ENCODE data around the gene KCNH1. TPM values are rescaled to one million over a fixed set of nuclear protein-coding genes. Genes with fewer than 3 reads are reported as not detected.

The KCNH1 gene
- total RNA-seq, 1 donor from 2014 or later = not detected

GRCh38 chr1:210942513-210942912, 191.4 kb downstream of the KCNH1 start:
- no peak overlapping the region for H3K27ac Mint-ChIP-seq
- no peak overlapping the region for H3K4me3 Mint-ChIP-seq
- intact Hi-C loops (cut with micrococcal nuclease) = no loop called here
- H3K9me3 Mint-ChIP-seq = no peaks in the 10 kb centered on the region
- H3K4me1 Mint-ChIP-seq = peaks cover 4% of the 10 kb centered on the region
- H3K27me3 Mint-ChIP-seq = no peaks in the 10 kb centered on the region
- DNase-seq = no peak
- H3K36me3 Mint-ChIP-seq (ENCODE audit: low read depth) = no peaks in the 10 kb centered on the region

DNA sequence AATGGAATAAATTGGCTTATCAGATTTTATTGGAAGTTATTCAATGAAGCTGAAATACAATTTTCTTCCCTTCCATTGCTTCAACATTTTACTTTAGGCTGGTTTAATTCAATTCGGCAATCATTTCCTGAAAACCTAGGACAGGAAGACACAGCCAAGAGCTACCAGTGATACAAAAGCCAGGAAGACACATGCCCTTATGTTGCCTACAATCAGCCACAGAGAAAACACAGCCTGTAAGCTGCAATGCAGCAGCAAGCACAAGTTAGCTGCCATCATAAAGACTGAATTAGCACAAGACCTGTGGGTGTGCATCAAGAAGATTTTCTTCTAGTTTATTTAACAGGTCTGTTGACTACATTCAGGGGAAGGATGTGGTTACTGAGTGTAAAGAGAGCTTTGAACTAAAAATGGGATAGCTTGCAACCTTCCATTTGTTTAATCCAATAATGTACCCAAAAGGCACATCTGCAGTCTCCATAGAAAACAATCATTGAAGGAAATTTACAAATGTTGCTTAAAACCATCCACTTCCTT, 193.8 kb downstream of the KCNH1 start:
- H3K27ac Mint-ChIP-seq = no peak overlapping the region
- no peak for DNase-seq
- no peaks in the 10 kb centered on the region for H3K27me3 Mint-ChIP-seq
- peaks cover 4% of the 10 kb centered on the region for H3K4me1 Mint-ChIP-seq
- H3K4me3 Mint-ChIP-seq = no peak overlapping the region
- H3K9me3 Mint-ChIP-seq = no peaks in the 10 kb centered on the region
- H3K36me3 Mint-ChIP-seq (ENCODE audit: low read depth) = no peaks in the 10 kb centered on the region
- intact Hi-C loops (cut with micrococcal nuclease) = no loop called here

DNA sequence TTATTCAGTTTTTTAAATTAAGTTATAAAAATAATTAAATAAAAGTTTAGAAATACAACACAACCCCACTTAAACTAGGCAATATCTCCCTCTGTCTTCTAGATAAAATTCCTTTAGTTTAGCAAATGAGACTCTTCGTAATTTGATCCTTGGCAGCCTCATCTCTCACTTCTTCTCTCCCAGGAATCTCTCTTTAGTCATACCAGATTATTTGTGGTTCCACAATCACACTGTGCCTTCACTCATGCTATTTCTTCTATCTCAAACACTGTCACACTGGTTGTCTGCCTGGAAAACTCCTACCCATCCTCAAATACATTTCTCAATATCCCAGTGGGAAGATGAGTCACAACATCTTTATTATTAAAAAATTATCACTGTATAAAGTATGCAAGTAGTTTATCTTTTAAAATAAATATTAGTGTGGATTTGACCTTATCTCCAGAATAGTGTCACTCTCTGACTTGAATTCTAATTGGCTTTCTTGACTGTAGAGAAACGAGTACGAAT, 195.5 kb downstream of the KCNH1 start:
- Mint-ChIP-seq H3K27ac (no peak overlapping the region), H3K9me3 (no peaks in the 10 kb centered on the region), H3K4me1 (peaks cover 4% of the 10 kb centered on the region), H3K36me3 (ENCODE audit: low read depth) (no peaks in the 10 kb centered on the region), H3K27me3 (no peaks in the 10 kb centered on the region), H3K4me3 (no peak overlapping the region)
- DNase-seq = no peak
- intact Hi-C loops (cut with micrococcal nuclease) = no loop called here

DNA sequence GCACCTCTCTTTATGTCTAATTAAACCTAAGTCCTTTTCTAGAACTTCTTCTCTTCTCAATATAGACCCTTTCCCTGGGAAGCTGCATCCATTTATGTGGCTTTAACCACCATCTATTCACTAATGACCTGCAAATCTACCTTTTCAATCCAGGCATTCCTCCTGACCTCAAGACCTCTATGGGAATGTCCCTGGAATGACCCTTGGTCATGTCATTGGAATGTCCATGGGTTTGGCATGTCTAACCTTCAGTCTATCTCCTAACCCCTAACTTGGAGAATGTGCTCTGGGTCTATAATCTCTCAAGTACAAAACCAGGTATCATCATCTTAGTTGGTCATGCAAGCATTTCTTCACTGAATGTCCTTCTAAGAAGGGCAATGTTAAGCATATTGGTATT, 196.1 kb downstream of the KCNH1 start:
- no peaks in the 10 kb centered on the region for H3K36me3 Mint-ChIP-seq (ENCODE audit: low read depth)
- no peaks in the 10 kb centered on the region for H3K27me3 Mint-ChIP-seq
- no peak overlapping the region for H3K27ac Mint-ChIP-seq
- H3K4me3 Mint-ChIP-seq = no peak overlapping the region
- DNase-seq = no peak
- peaks cover 4% of the 10 kb centered on the region for H3K4me1 Mint-ChIP-seq
- intact Hi-C loops (cut with micrococcal nuclease) = no loop called here
- H3K9me3 Mint-ChIP-seq = no peaks in the 10 kb centered on the region

DNA sequence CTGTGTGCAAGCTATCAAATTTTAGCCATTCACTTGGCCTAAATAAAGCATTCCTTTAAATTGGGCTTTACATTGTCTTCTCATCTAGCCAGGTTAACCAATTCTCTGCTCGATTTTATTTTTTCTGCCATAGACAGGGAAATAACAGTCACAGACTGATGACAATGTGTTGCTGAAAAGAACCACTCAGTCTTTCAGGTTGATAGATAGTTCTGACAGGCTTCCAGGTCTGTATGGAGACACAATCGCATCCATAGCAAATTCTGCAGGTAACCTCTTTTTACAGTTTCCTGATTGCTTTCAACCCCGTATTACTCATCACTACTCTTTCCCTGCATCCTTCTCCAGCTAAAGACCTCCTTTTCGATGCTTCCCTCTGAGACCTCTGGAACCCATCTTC, 198.0 kb downstream of the KCNH1 start:
- Mint-ChIP-seq H3K4me1 (peaks cover 4% of the 10 kb centered on the region), H3K27me3 (no peaks in the 10 kb centered on the region), H3K4me3 (no peak overlapping the region), H3K27ac (no peak overlapping the region), H3K36me3 (ENCODE audit: low read depth) (no peaks in the 10 kb centered on the region), H3K9me3 (peaks cover 5% of the 10 kb centered on the region)
- no peak for DNase-seq
- intact Hi-C loops (cut with micrococcal nuclease) = no loop called here

DNA sequence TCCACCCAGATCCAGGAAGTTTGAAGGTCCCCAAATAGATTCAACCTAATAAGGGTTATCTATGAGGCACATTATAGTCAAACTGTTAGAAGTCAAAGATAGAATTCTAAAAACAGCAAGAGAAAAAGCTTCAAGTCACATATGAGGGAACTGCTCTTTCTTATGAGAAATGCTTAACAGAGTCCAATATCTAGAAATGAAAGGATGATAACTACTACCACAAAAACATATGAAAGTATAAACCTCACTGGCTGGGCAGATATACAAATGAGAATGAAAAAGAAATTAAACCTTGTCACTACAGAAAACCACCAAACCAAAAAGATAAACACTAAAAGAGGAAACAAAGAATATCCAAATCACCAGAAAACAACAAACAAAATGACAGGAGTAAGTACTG, 201.8 kb downstream of the KCNH1 start:
- Mint-ChIP-seq H3K27ac (no peak overlapping the region), H3K27me3 (no peaks in the 10 kb centered on the region), H3K36me3 (ENCODE audit: low read depth) (no peaks in the 10 kb centered on the region), H3K9me3 (peaks cover 5% of the 10 kb centered on the region), H3K4me3 (no peak overlapping the region), H3K4me1 (no peaks in the 10 kb centered on the region)
- no peak for DNase-seq
- intact Hi-C loops (cut with micrococcal nuclease) = no loop called here

- no peak overlapping the region for H3K27ac Mint-ChIP-seq
- no peaks in the 10 kb centered on the region for H3K4me1 Mint-ChIP-seq
- intact Hi-C loops (cut with micrococcal nuclease) = no loop called here
- H3K9me3 Mint-ChIP-seq = no peaks in the 10 kb centered on the region
- peaks cover 1% of the 10 kb centered on the region for H3K27me3 Mint-ChIP-seq
- no peak overlapping the region for H3K4me3 Mint-ChIP-seq
- no peak for DNase-seq
- no peaks in the 10 kb centered on the region for H3K36me3 Mint-ChIP-seq (ENCODE audit: low read depth)
These were observed 211.3 kb downstream of the KCNH1 start for GRCh38 chr1:210922666-210923065.

DNA sequence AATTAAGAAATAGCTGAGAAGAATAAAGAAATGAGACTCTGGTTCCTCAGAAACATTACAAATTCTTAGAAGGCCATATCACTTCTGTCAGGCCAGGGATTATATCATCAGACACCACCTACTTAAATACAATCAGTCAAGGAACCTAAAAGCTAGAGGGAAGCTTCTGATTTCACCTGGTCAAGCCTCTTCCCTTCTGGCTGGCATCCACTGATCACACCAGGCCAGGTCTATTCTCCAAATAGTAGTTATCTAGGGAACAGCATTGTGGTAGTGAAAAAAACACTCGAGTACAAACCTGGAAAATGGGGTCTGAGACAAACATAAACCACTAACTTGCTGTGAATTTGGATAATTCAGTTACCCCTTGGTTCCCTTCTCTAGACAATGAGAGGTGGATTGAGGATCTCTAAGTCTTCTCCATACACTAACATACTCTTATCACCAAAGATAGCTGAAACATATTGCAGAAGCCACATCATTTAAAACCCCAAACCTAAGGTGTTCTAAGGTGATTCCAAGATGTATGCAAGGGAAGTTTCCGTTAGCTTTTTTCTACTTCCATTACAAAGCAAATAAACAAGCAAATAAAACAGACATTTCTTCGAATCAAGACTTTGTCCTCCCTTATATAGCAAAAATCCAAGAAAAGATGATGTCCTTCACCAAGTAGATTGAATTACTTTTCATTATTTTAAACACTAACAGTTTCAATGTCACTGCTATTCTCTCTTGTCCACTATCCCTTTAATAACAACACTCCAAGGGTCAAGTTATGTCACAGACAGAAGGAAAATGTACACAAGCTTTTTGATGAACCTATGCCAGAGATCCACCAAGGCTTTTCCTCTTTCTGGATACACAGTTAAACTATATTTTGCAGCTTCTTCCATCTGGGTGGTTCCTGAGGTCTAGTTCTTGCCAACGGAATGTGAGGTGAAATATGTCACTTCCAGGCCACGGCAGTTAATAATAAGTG, 212.9 kb downstream of the KCNH1 start:
- no peak for DNase-seq
- H3K4me3 Mint-ChIP-seq = no peak overlapping the region
- intact Hi-C loops (cut with micrococcal nuclease) = no loop called here
- H3K4me1 Mint-ChIP-seq = no peaks in the 10 kb centered on the region
- peaks cover 5% of the 10 kb centered on the region for H3K27me3 Mint-ChIP-seq
- no peaks in the 10 kb centered on the region for H3K36me3 Mint-ChIP-seq (ENCODE audit: low read depth)
- H3K27ac Mint-ChIP-seq = no peak overlapping the region
- no peaks in the 10 kb centered on the region for H3K9me3 Mint-ChIP-seq

DNA sequence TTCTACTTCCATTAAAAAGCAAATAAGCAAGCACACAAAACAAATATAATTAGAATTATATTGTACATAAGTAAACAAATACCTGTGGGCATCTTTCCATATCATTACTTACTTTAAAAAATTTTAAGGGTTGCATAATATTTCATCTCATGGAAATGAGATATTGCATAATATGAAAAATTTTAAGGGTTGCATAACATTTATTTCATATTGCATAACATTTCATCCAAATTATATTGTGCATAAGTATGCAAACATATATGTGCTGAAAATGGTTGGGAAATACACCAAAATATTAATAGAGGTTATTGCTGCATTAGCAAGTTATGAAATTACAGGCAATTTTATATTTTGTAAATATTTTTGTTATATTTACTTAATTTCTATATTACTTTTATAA, 213.7 kb downstream of the KCNH1 start:
- Mint-ChIP-seq H3K4me1 (no peaks in the 10 kb centered on the region), H3K36me3 (ENCODE audit: low read depth) (no peaks in the 10 kb centered on the region), H3K4me3 (no peak overlapping the region), H3K27ac (no peak overlapping the region), H3K27me3 (peaks cover 5% of the 10 kb centered on the region), H3K9me3 (no peaks in the 10 kb centered on the region)
- intact Hi-C loops (cut with micrococcal nuclease) = no loop called here
- DNase-seq = no peak

GRCh38 chr1:210918893-210919292, 215.1 kb downstream of the KCNH1 start:
- Mint-ChIP-seq H3K9me3 (no peaks in the 10 kb centered on the region), H3K27ac (no peak overlapping the region), H3K36me3 (ENCODE audit: low read depth) (no peaks in the 10 kb centered on the region), H3K4me3 (no peak overlapping the region), H3K27me3 (peaks cover 5% of the 10 kb centered on the region), H3K4me1 (no peaks in the 10 kb centered on the region)
- intact Hi-C loops (cut with micrococcal nuclease) = no loop called here
- DNase-seq = no peak

DNA sequence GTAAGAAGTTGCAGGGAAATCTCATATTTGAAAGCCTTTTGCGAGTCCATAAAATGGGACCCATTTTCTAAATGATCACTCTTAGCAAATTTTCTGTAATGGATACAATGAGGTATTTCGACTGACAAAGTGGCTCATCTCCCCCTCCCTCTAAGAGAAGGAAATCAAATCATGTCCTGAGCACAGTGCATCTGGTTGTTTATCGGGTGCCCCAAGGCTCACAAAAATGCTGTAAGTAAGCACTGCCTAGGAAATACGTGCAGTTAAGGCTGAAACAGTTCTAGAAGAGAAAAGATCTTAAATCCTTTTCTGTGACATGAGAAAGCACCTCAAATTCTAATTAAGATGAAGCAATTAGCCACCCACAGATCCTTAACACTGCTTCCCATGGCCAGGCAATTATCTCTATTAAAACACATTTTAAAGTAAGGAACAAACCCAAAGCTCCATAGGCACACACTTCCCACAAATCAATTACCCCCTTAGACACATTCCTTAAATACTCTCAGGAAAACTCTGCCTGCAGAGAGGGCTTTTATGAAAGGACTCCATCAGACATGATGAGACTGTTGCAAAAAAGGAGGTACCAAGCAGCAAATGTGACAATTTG, 216.3 kb downstream of the KCNH1 start:
- no peak for DNase-seq
- Mint-ChIP-seq H3K4me3 (no peak overlapping the region), H3K9me3 (no peaks in the 10 kb centered on the region), H3K27ac (no peak overlapping the region), H3K4me1 (no peaks in the 10 kb centered on the region), H3K27me3 (peaks cover 7% of the 10 kb centered on the region), H3K36me3 (ENCODE audit: low read depth) (no peaks in the 10 kb centered on the region)
- intact Hi-C loops (cut with micrococcal nuclease) = no loop called here

DNA sequence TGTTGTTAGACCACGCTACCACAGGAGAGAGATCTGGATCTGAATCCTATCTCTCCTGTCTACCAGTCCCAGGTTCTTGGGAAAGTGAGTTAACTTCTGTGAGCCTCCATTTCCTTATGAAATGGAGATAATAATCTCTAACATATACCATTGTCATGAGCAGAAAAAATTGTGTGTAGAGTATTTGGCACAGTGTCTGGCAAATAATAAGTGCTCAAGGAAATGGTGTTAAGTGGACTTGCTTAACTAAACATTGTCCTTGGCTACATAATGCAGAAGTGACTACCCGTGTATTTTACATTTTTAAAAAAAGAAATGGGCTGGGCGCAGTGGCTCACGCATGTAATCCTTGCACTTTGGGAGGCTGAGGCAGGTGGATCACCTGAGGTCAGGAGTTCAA, 217.4 kb downstream of the KCNH1 start:
- Mint-ChIP-seq H3K9me3 (no peaks in the 10 kb centered on the region), H3K27ac (no peak overlapping the region), H3K4me1 (no peaks in the 10 kb centered on the region), H3K4me3 (no peak overlapping the region), H3K27me3 (peaks cover 9% of the 10 kb centered on the region), H3K36me3 (ENCODE audit: low read depth) (no peaks in the 10 kb centered on the region)
- intact Hi-C loops (cut with micrococcal nuclease) = no loop called here
- DNase-seq = no peak

DNA sequence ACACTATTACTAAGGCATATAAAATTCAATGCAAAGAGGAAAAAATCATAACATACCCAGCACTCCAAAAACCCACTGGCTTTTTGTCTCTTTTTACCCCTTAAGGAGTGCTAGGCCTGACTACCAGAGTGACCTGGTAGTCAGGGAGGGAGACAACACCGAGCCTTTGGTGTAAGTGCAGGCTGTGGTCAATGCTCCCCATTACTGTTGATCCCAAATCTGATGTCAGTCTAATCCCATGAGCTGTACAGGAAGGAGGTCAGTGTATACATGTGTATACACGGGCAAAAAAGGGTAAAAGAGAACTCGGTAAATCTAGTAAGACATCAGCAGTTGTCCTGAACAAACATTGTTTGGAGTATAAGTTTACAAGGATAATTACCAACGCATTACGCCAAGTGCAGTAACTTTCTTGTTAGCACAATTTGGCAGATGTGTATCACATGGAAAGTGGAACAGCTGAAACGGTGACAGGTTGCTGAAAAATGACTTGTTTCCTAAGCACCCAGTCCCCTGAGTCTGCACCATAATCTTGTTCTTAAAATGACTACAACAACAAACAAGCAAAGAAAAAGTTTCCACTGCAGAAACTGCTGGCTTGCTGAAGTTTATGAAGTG, 217.9 kb downstream of the KCNH1 start:
- no peak for DNase-seq
- H3K9me3 Mint-ChIP-seq = no peaks in the 10 kb centered on the region
- H3K4me1 Mint-ChIP-seq = no peaks in the 10 kb centered on the region
- H3K27me3 Mint-ChIP-seq = peaks cover 9% of the 10 kb centered on the region
- intact Hi-C loops (cut with micrococcal nuclease) = no loop called here
- no peak overlapping the region for H3K4me3 Mint-ChIP-seq
- H3K27ac Mint-ChIP-seq = no peak overlapping the region
- no peaks in the 10 kb centered on the region for H3K36me3 Mint-ChIP-seq (ENCODE audit: low read depth)

GRCh38 chr1:210912752-210913151, 221.2 kb downstream of the KCNH1 start:
- Mint-ChIP-seq H3K27ac (no peak overlapping the region), H3K27me3 (peaks cover 10% of the 10 kb centered on the region), H3K4me3 (no peak overlapping the region), H3K4me1 (no peaks in the 10 kb centered on the region), H3K36me3 (ENCODE audit: low read depth) (no peaks in the 10 kb centered on the region), H3K9me3 (no peaks in the 10 kb centered on the region)
- intact Hi-C loops (cut with micrococcal nuclease) = no loop called here
- no peak for DNase-seq

All from activated CD4-positive, alpha-beta T cell treated with anti-CD3 and anti-CD28 coated beads, Interleukin-2, amount 10 ng/mL, durations not matched to agents 24 days and 14 days (primary cell).